ENCODE measurements around the gene CNOT3. TPM values are rescaled to one million over a fixed set of nuclear protein-coding genes. Genes with fewer than 3 reads are reported as not detected.

Gene CNOT3
- polyA plus RNA-seq, 1 of the 3 experiments (the other 2 are of a cell fraction), result 14.2 TPM

- peaks cover 3% of the 10 kb centered on the region for H3F3A ChIP-seq (replicated peaks; ENCODE audit: insufficient read depth)
- TF ChIP-seq FOXJ3 (CRISPR knock-in tag; IDR thresholded peaks at IDR 0.05) (no peak), TCF12 (IDR thresholded peaks at IDR 0.05) (no peak), EZH2phosphoT487 (IDR thresholded peaks at IDR 0.05; ENCODE audit: borderline replicate concordance, low read depth) (no peak), SMC3 (IDR thresholded peaks at IDR 0.05; ENCODE audit: low read depth, low read length) (no peak), SIN3A (IDR thresholded peaks at IDR 0.05; ENCODE audit: borderline replicate concordance, low read depth, low read length) (no peak), POLR2AphosphoS5 (IDR thresholded peaks at IDR 0.05; ENCODE audit: low read depth, low read length) (no peak), FOXM1 (IDR thresholded peaks at IDR 0.05; ENCODE audit: low read depth) (no peak), RAD21 (IDR thresholded peaks at IDR 0.05; ENCODE audit: low read length) (no peak), MEF2A (IDR thresholded peaks at IDR 0.05; ENCODE audit: borderline replicate concordance, low read depth) (no peak), ELF1 (IDR thresholded peaks at IDR 0.05) (no peak), JUND (IDR thresholded peaks at IDR 0.05) (no peak), RXRA (IDR thresholded peaks at IDR 0.05; ENCODE audit: borderline replicate concordance, low read depth) (no peak), CHD2 (IDR thresholded peaks at IDR 0.05; ENCODE audit: low read length, partially characterized antibody) (no peak), NRF1 (IDR thresholded peaks at IDR 0.05; ENCODE audit: low read depth, low read length) (no peak), RFX5 (IDR thresholded peaks at IDR 0.05; ENCODE audit: low read length) (no peak), FOSL2 (IDR thresholded peaks at IDR 0.05; ENCODE audit: borderline replicate concordance, low read depth) (no peak)
- TF ChIP-seq, protein P1, sequence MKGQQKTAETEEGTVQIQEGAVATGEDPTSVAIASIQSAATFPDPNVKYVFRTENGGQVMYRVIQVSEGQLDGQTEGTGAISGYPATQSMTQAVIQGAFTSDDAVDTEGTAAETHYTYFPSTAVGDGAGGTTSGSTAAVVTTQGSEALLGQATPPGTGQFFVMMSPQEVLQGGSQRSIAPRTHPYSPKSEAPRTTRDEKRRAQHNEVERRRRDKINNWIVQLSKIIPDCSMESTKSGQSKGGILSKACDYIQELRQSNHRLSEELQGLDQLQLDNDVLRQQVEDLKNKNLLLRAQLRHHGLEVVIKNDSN (IDR thresholded peaks at IDR 0.05; ENCODE audit: borderline replicate concordance, low read depth), result no peak
- no peak overlapping the region for H3K27ac ChIP-seq (ENCODE audit: low read depth in 2 of 2, low read length in 1 of 2)
- H2AFZ ChIP-seq (ENCODE audit: low read depth), result no peak overlapping the region
- H4K20me1 ChIP-seq (ENCODE audit: insufficient read depth), result no peaks in the 10 kb centered on the region
- H3K36me3 ChIP-seq (replicated peaks in 1 of 2; ENCODE audit: control insufficient read depth in 1 of 2, insufficient read depth in 2 of 2, low read length in 1 of 2), result peaks cover 28 to 90% of the 10 kb centered on the region in 2 experiments
- no peak overlapping the region for H3K4me3 ChIP-seq (ENCODE audit: low read depth in 2 of 2, low read length in 1 of 2)
- H3K27me3 ChIP-seq (ENCODE audit: insufficient read depth), result no peaks in the 10 kb centered on the region
- H3K9me2 ChIP-seq, result no peaks in the 10 kb centered on the region
- WGBS (ENCODE audit: low lambda C conversion rate), result 92% methylated on average over 18 of the region's 19 CpGs
- no peak overlapping the region for H3K9ac ChIP-seq
- no peaks in the 10 kb centered on the region for H3K9me3 ChIP-seq
- DNase-seq, result no peak
- ChIA-PET CTCF (interaction anchor here (1.0 to 1.3 kb wide), 3 partner anchors 10 to 20 kb away, joined by 3 to 5 read pairs (median 4); no protein-coding TSS in a partner anchor), POLR2A (interaction anchor here (1.0 to 1.2 kb wide), 2 partner anchors 11 kb away, joined by 3 to 4 read pairs; partner anchors contain the start of genes CNOT3 and LENG1)
- H3K79me2 ChIP-seq (ENCODE audit: insufficient read depth), result peaks cover under 1% of the 10 kb centered on the region; the same call in 1 of the 2 replicates
- H3K4me2 ChIP-seq, result no peak overlapping the region
- H3K4me1 ChIP-seq (ENCODE audit: control insufficient read depth in 1 of 2, insufficient read depth in 2 of 2, low read depth in 1 of 2, low read length in 1 of 2), result no peaks in the 10 kb centered on the region
These were observed 10.6 kb downstream of the CNOT3 start for GRCh38 chr19:54148158-54148557.

GRCh38 chr19:54149021-54149812, 11.7 kb downstream of the CNOT3 start:
- Histone ChIP-seq H3K27ac (ENCODE audit: low read depth in 2 of 2, low read length in 1 of 2) (no peak overlapping the region), H2AFZ (ENCODE audit: low read depth) (no peak overlapping the region), H3K36me3 (replicated peaks in 1 of 2; ENCODE audit: control insufficient read depth in 1 of 2, insufficient read depth in 2 of 2, low read length in 1 of 2) (peaks cover 22 to 90% of the 10 kb centered on the region in 2 experiments), H3K4me3 (ENCODE audit: low read depth in 2 of 2, low read length in 1 of 2) (no peak overlapping the region), H3K9me2 (no peaks in the 10 kb centered on the region), H3K79me2 (ENCODE audit: insufficient read depth) (no peaks in the 10 kb centered on the region), H3F3A (replicated peaks; ENCODE audit: insufficient read depth) (peaks cover 12% of the 10 kb centered on the region), H3K9me3 (no peaks in the 10 kb centered on the region), H3K27me3 (ENCODE audit: insufficient read depth) (no peaks in the 10 kb centered on the region), H3K9ac (no peak overlapping the region), H3K4me2 (no peak overlapping the region), H4K20me1 (ENCODE audit: insufficient read depth) (no peaks in the 10 kb centered on the region), H3K4me1 (ENCODE audit: control insufficient read depth in 1 of 2, insufficient read depth in 2 of 2, low read depth in 1 of 2, low read length in 1 of 2) (no peaks in the 10 kb centered on the region)
- ChIA-PET CTCF (no interaction called here), POLR2A (interaction anchor here (1.2 to 1.6 kb wide), 2 partner anchors 10 to 12 kb away, joined by 3 to 6 read pairs; partner anchors contain the start of gene LENG1)
- WGBS (ENCODE audit: low lambda C conversion rate), result 91% methylated on average over 11 of the region's 12 CpGs
- DNase-seq, result no peak
- no peak for TF ChIP-seq EP300 (IDR thresholded peaks at IDR 0.05; ENCODE audit: borderline replicate concordance in 1 of 2, low read depth in 1 of 2, low read length in 1 of 2)
- no peak for TF ChIP-seq YY1 (IDR thresholded peaks at IDR 0.05; ENCODE audit: low read depth)
- no peak for TF ChIP-seq TCF12 (IDR thresholded peaks at IDR 0.05)
- no peak for TF ChIP-seq ZBTB33 (IDR thresholded peaks at IDR 0.05; ENCODE audit: borderline replicate concordance, low read depth)
- TF ChIP-seq MXI1 (IDR thresholded peaks at IDR 0.05; ENCODE audit: low read depth, low read length), result no peak
- TF ChIP-seq FOSL2 (IDR thresholded peaks at IDR 0.05; ENCODE audit: borderline replicate concordance, low read depth), result no peak
- no peak for TF ChIP-seq USF2 (IDR thresholded peaks at IDR 0.05; ENCODE audit: borderline replicate concordance, low read depth, low read length)
- TF ChIP-seq, protein P2, sequence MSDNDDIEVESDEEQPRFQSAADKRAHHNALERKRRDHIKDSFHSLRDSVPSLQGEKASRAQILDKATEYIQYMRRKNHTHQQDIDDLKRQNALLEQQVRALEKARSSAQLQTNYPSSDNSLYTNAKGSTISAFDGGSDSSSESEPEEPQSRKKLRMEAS (IDR thresholded peaks at IDR 0.05; ENCODE audit: low read depth), result no peak
- no peak for TF ChIP-seq GATA2 (CRISPR knock-in tag; IDR thresholded peaks at IDR 0.05)
- no peak for TF ChIP-seq RCOR1 (IDR thresholded peaks at IDR 0.05; ENCODE audit: low read length)
- no peak for TF ChIP-seq SMC3 (IDR thresholded peaks at IDR 0.05; ENCODE audit: low read depth, low read length)
